Thyroid gland (tissue), 4 donors: ENCODE results near the gene XRCC3.

Experiments
- CTCF ChIP-seq, 6 experiments: fragments of 200-600 bp in 3 of 6; fragments of 450-650 bp in 3 of 6; sonication (generic) in 3 of 6; IDR thresholded peaks; one replicate each; pipeline ENCODE4 v1.5.1; 2016 to 2019; ENCODE audit warnings: antibody characterized with exemption in 6 of 6, mild to moderate bottlenecking in 2 of 6, inconsistent platforms in 1 of 6, moderate library complexity in 1 of 6
- POLR2A ChIP-seq, 2 donors: fragments of 450-650 bp; IDR thresholded peaks; one replicate each; pipeline ENCODE4 v1.6.1; 2017; ENCODE audit warnings: antibody characterized with exemption in 2 of 2, mild to moderate bottlenecking in 2 of 2, moderate library complexity in 1 of 2

GRCh38 chr14:103650213-103650612, 65.0 kb downstream of the XRCC3 start:
- TF ChIP-seq CTCF (IDR thresholded peaks at IDR 0.05) = no peak
- TF ChIP-seq POLR2A (IDR thresholded peaks at IDR 0.05) = no peak
